Sigmoid colon (tissue), 3 donors: ENCODE data around the gene NLRC5.

Experiments used
- CTCF ChIP-seq, 4 experiments: fragments of 450-650 bp in 3 of 4; fragments of 200-600 bp in 1 of 4; IDR thresholded peaks; one replicate each; pipeline ENCODE4 v1.5.1; 2016 to 2019; ENCODE audit warnings: antibody characterized with exemption in 4 of 4, mild to moderate bottlenecking in 3 of 4, moderate library complexity in 2 of 4
- POLR2A ChIP-seq, 2 donors: fragments of 450-650 bp; IDR thresholded peaks; one replicate each; pipeline ENCODE4 v1.6.1; 2016; ENCODE audit warnings: antibody characterized with exemption in 2 of 2, mild to moderate bottlenecking in 2 of 2, moderate library complexity in 2 of 2

DNA sequence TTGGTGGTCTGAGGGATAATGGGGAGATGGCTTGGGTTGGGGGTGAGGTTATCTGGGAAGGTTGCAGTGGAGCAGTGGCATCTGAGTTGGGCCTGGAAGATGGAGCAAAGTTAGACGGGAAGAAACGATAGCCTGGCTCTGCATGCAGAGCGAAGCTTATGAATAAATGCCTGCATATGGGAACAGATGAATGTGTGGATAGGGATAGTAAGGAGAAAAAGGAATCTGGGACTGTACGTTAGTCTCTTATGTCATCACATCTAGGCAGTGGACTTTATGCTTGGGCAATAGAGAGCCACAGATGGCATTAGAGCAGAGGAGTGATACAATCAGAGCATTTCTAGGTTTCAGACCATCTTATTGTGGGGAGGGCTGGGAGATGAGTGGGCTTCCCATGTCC, 136.0 kb downstream of the NLRC5 start:
- no peak for TF ChIP-seq POLR2A (IDR thresholded peaks at IDR 0.05)
- TF ChIP-seq CTCF (IDR thresholded peaks at IDR 0.05): no peak
